Mesendoderm (in vitro differentiated cells): Measurements from ENCODE around the gene RAC3.

ENCODE experiments used
- DNase-seq: peaks from one replicate; pipeline ENCODE4 v3.0.0; 2013
- H2AK5ac ChIP-seq: 2 replicates; pipeline ENCODE4 v1.6.1; 2013; ENCODE audit warnings: low read length, inconsistent platforms
- H2BK120ac ChIP-seq: 2 replicates; pipeline ENCODE4 v1.6.1; 2013; ENCODE audit warnings: low read depth, mild to moderate bottlenecking, low read length, moderate library complexity, mixed read lengths
- H2BK15ac ChIP-seq: replicated peaks from 2 replicates; pipeline ENCODE4 v1.6.1; 2013; ENCODE audit warnings: low read depth, mild to moderate bottlenecking, moderate library complexity
- H2BK5ac ChIP-seq: 2 replicates; pipeline ENCODE4 v1.6.1; 2013; ENCODE audit warnings: low read length, inconsistent platforms
- H3K18ac ChIP-seq: 2 replicates; pipeline ENCODE4 v1.6.1; 2013; ENCODE audit warnings: mild to moderate bottlenecking, low read length, mixed read lengths
- H3K23ac ChIP-seq: one replicate; pipeline ENCODE4 v1.6.1; 2013; ENCODE audit warnings: low read length
- H3K27ac ChIP-seq: 2 replicates; pipeline ENCODE4 v1.5.1; 2013; ENCODE audit warnings: low read depth, mild to moderate bottlenecking, inconsistent platforms, low read length, moderate library complexity
- H3K27me3 ChIP-seq: 2 replicates; pipeline ENCODE4 v1.6.1; 2013; ENCODE audit warnings: low read length, control low read depth, mild to moderate bottlenecking, inconsistent platforms; ENCODE audit not compliant: insufficient read depth, poor library complexity
- H3K36me3 ChIP-seq: 2 replicates; pipeline ENCODE4 v1.6.1; 2013; ENCODE audit warnings: low read length, inconsistent platforms; ENCODE audit not compliant: control insufficient read depth, insufficient read depth
- H3K4ac ChIP-seq: one replicate; pipeline ENCODE4 v1.6.1; 2013; ENCODE audit warnings: low read depth, mild to moderate bottlenecking, low read length, moderate library complexity
- H3K4me1 ChIP-seq: 2 replicates; pipeline ENCODE4 v1.6.1; 2013; ENCODE audit warnings: low read depth, low read length, inconsistent platforms; ENCODE audit not compliant: control insufficient read depth
- H3K4me2 ChIP-seq: 2 replicates; pipeline ENCODE4 v1.6.1; 2013; ENCODE audit warnings: low read length
- H3K4me3 ChIP-seq: 2 replicates; pipeline ENCODE4 v1.5.1; 2013; ENCODE audit warnings: mild to moderate bottlenecking, low read length
- H3K56ac ChIP-seq: one replicate; pipeline ENCODE4 v1.6.1; 2013; ENCODE audit warnings: low read length
- H3K79me1 ChIP-seq: 2 replicates; pipeline ENCODE4 v1.6.1; 2013; ENCODE audit warnings: low read length, inconsistent platforms
- H3K79me2 ChIP-seq: 2 replicates; pipeline ENCODE4 v1.6.1; 2013; ENCODE audit warnings: mild to moderate bottlenecking, low read length; ENCODE audit not compliant: control insufficient read depth, insufficient read depth
- H3K9ac ChIP-seq: 2 replicates; pipeline ENCODE4 v1.6.1; 2013; ENCODE audit warnings: low read length, inconsistent platforms
- H4K5ac ChIP-seq: one replicate; pipeline ENCODE4 v1.6.1; 2013; ENCODE audit warnings: low read length
- H4K8ac ChIP-seq: one replicate; pipeline ENCODE4 v1.6.1; 2013; ENCODE audit warnings: low read depth, mild to moderate bottlenecking, control low read depth, low read length, moderate library complexity
- WGBS: extraction: QIAGEN DNeasy Blood & Tissue Kit; methylation state at CpG from one replicate; pipeline ENCODE4 v1.1.7; 2013; ENCODE audit warnings: low lambda C conversion rate, missing lambda C conversion rate; ENCODE audit not compliant: insufficient coverage; ENCODE audit errors: extremely low coverage; 5-methylcytosine and 5-hydroxymethylcytosine counted together

The RAC3 gene

DNA sequence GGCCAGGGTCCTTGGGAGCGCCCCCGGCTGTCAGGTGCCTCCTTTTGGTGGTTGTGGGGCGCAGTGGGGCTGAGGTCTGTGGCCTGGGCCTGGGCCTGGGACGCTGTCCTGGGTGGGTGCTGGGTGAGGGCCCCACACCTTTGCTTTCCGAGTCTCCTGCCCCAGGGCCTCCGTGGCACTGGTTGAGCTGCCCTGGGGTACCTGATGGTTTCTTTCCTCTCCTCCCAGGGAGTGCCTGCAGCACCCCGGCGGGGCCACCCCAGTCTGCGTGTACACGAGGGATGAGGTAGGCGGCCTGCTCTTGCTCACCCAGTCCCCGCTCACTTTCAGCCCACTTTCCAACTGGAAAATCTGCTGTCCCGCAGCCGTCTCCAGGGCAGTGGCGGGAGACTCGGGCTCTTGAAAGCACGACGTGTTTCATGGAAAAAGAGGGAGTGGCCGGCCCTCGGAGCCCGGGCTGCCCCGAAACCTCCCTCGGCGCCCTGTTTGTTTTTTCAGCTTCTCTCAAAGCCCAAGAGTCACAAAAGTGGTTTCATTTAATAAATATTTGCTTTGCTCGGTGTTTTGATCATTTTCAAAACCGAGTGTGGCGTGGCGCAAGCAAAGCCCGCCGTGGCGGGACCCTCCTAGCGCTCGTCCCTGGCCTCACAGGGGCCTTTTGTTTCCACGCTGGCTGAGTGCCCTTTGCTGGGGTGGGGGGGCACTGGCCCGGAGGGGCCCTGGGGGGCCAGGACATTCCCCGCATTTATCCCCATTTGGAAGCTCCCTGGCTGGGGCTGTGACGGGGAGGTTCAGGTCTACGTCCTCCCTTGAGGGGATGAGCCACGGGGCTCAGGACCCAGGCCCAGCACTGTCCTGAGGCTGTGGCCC, 36.6 kb upstream of the RAC3 start:
- no peak overlapping the region for H4K8ac ChIP-seq
- no peak overlapping the region for H3K56ac ChIP-seq
- no peak overlapping the region for H3K23ac ChIP-seq
- H3K4ac ChIP-seq: no peak overlapping the region
- no peaks in the 10 kb centered on the region for H3K79me2 ChIP-seq
- no peak overlapping the region for H3K9ac ChIP-seq
- no peak overlapping the region for H2AK5ac ChIP-seq
- H3K27ac ChIP-seq: no peak overlapping the region
- no peak overlapping the region for H4K5ac ChIP-seq
- H3K36me3 ChIP-seq: no peaks in the 10 kb centered on the region
- WGBS: no CpG with 5 or more reads among the region's 39 CpGs
- H3K79me1 ChIP-seq: peaks cover 1% of the 10 kb centered on the region
- no peak overlapping the region for H3K18ac ChIP-seq
- no peak overlapping the region for H2BK120ac ChIP-seq
- H3K4me1 ChIP-seq: peaks cover 3% of the 10 kb centered on the region
- H3K4me2 ChIP-seq: no peak overlapping the region
- no peak for DNase-seq
- H2BK5ac ChIP-seq: no peak overlapping the region
- no peak overlapping the region for H3K4me3 ChIP-seq
- no peak overlapping the region for H2BK15ac ChIP-seq
- no peaks in the 10 kb centered on the region for H3K27me3 ChIP-seq

DNA sequence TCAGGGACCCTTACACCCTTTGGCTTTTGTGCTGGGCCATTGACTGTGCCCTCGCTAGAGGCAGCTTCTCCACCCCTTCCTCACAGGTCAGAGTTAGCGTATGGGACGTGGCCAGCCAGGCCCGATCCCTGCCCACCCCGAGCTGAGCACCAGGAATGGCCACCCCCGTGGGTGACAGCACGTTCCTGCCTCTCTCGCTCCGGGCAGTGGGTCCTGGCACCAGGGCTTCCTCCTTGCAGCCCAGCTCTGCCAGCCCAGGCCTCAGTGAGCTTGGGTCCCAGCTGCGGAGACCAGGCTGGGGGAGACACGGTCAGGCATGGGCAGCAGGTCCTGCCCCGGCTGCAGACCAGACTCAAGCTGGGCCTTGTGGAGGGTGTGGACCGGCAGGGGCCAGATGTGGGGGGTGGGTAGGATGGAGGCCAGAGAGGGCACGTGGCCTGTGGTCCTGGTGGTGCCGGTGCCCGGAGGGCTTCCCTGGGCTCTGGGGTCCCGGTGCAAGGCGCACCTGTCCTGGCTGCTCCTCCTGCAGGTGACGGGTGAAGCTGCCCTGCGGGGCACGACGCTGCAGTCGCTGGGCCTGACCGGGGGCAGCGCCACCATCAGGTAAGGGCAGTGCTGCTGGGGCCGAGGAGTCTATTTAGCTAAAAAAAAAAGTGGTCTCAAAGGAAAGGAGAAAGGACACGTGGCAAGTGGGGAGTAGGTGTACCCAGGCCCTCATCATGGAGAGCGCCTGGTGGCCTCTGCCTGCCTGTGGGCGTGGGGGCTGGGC, 35.8 kb upstream of the RAC3 start:
- no peak overlapping the region for H2BK5ac ChIP-seq
- no peak overlapping the region for H2BK120ac ChIP-seq
- no peak overlapping the region for H3K27ac ChIP-seq

DNA sequence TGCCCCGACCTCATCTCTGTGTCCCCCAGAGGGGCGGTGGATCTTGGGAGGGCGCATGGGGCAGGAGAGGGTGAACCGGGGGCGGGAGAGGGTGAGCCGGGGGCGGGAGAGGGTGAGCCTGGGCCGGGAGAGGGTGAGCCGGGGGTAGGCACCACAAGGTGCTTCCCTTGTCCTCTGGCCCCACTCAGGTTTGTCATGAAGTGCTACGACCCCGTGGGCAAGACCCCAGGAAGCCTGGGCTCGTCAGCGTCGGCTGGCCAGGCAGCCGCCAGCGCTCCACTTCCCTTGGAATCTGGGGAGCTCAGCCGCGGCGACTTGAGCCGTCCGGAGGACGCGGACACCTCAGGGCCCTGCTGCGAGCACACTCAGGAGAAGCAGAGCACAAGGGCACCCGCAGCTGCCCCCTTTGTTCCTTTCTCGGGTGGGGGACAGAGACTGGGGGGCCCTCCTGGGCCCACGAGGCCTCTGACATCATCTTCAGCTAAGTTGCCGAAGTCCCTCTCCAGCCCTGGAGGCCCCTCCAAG, 35.2 kb upstream of the RAC3 start:
- H3K4ac ChIP-seq: no peak overlapping the region
- WGBS: no CpG with 5 or more reads among the region's 28 CpGs
- H3K27me3 ChIP-seq: no peaks in the 10 kb centered on the region
- H3K23ac ChIP-seq: no peak overlapping the region
- H3K18ac ChIP-seq: no peak overlapping the region
- H2BK15ac ChIP-seq: no peak overlapping the region
- no peak overlapping the region for H3K4me3 ChIP-seq
- H2BK120ac ChIP-seq: no peak overlapping the region
- no peak overlapping the region for H4K8ac ChIP-seq
- H3K79me2 ChIP-seq: no peaks in the 10 kb centered on the region
- H3K4me1 ChIP-seq: peaks cover 3% of the 10 kb centered on the region
- H3K36me3 ChIP-seq: no peaks in the 10 kb centered on the region
- no peak for DNase-seq
- H4K5ac ChIP-seq: no peak overlapping the region
- no peaks in the 10 kb centered on the region for H3K79me1 ChIP-seq
- no peak overlapping the region for H3K56ac ChIP-seq
- H3K9ac ChIP-seq: no peak overlapping the region
- no peak overlapping the region for H3K4me2 ChIP-seq
- H3K27ac ChIP-seq: no peak overlapping the region
- no peak overlapping the region for H2AK5ac ChIP-seq
- no peak overlapping the region for H2BK5ac ChIP-seq

More for the DNA sequence above, 35.8 kb upstream of the RAC3 start:
- peaks cover 1% of the 10 kb centered on the region for H3K79me1 ChIP-seq
- no peak overlapping the region for H3K9ac ChIP-seq
- no peak for DNase-seq
- peaks cover 3% of the 10 kb centered on the region for H3K4me1 ChIP-seq
- no peak overlapping the region for H3K23ac ChIP-seq
- no peak overlapping the region for H3K4ac ChIP-seq
- no peaks in the 10 kb centered on the region for H3K79me2 ChIP-seq
- H2AK5ac ChIP-seq: no peak overlapping the region
- no peak overlapping the region for H3K4me2 ChIP-seq
- H3K56ac ChIP-seq: no peak overlapping the region
- no CpG with 5 or more reads among the region's 29 CpGs for WGBS
- no peak overlapping the region for H4K5ac ChIP-seq
- H3K4me3 ChIP-seq: no peak overlapping the region
- H3K36me3 ChIP-seq: no peaks in the 10 kb centered on the region
- no peaks in the 10 kb centered on the region for H3K27me3 ChIP-seq
- H4K8ac ChIP-seq: no peak overlapping the region
- no peak overlapping the region for H2BK15ac ChIP-seq
- H3K18ac ChIP-seq: no peak overlapping the region

DNA sequence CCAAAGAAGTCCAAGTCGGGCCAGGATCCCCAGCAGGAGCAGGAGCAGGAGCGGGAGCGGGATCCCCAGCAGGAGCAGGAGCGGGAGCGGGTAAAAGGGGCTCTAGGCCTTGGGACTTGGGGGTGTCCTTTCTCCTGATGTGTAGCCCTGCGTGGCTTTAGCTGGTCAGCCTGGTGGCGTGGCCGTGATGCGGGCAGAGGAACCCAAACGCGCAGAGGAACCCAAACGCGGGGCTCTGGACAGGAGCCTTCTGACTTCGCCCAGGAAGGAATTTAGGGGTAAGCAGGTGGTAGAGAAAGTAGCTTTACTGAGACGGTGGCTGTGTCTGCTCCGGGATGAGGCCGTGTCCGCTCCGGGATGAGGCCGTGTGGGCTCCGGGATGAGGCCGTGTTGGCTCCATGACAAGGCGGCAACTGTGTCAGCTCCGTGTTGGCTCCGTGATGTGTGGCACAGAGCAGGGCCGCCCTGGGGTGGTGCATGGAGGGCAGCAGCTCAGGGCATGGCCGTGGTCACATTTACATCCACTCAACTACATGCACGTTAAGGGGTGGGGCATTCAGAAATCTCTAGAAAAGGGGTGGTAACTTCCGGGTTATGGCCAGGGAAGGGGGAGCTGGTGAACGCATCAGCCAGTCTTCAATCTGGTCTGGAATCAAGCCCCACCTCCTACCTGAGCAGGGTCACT, 34.6 kb upstream of the RAC3 start:
- Histone ChIP-seq H3K4ac (no peak overlapping the region), H3K4me1 (peaks cover 2% of the 10 kb centered on the region), H3K18ac (no peak overlapping the region), H3K4me2 (no peak overlapping the region), H3K36me3 (no peaks in the 10 kb centered on the region), H4K5ac (no peak overlapping the region), H3K27me3 (no peaks in the 10 kb centered on the region), H4K8ac (no peak overlapping the region), H3K27ac (no peak overlapping the region), H2BK5ac (no peak overlapping the region), H3K9ac (no peak overlapping the region), H3K79me2 (no peaks in the 10 kb centered on the region), H3K56ac (no peak overlapping the region), H3K79me1 (no peaks in the 10 kb centered on the region), H3K23ac (no peak overlapping the region), H2BK15ac (no peak overlapping the region), H2AK5ac (no peak overlapping the region), H3K4me3 (no peak overlapping the region), H2BK120ac (no peak overlapping the region)
- WGBS: no CpG with 5 or more reads among the region's 30 CpGs
- no peak for DNase-seq

DNA sequence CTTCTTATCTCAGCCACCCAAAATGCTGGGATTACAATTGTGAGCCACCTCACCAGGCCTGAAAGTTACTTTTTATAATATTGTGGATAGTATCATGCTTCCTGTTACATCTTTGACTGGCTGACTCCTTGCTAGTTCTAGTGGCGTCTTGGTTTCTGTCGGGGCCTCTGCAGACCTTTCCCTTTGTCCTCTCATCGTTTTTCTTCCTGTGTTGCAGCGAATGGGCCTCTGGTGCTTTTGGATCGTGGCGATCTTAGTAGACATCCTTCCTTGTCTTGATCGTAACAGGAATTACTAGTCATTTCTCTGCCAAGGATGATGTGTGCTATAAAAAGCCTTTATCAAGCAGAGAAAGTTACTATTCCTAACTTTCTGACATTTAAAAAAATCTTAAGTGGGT, 33.3 kb upstream of the RAC3 start:
- H2BK120ac ChIP-seq: no peak overlapping the region
- H4K5ac ChIP-seq: no peak overlapping the region
- H3K4me3 ChIP-seq: no peak overlapping the region
- H4K8ac ChIP-seq: no peak overlapping the region
- H3K79me2 ChIP-seq: no peaks in the 10 kb centered on the region
- no peak overlapping the region for H2AK5ac ChIP-seq
- no peak overlapping the region for H3K56ac ChIP-seq
- WGBS: no CpG with 5 or more reads among the region's 7 CpGs
- no peak overlapping the region for H3K4me2 ChIP-seq
- H3K9ac ChIP-seq: no peak overlapping the region
- H3K23ac ChIP-seq: no peak overlapping the region
- H2BK5ac ChIP-seq: no peak overlapping the region
- no peaks in the 10 kb centered on the region for H3K79me1 ChIP-seq
- no peak overlapping the region for H3K27ac ChIP-seq
- H3K4ac ChIP-seq: no peak overlapping the region
- no peaks in the 10 kb centered on the region for H3K4me1 ChIP-seq
- DNase-seq: no peak
- no peak overlapping the region for H2BK15ac ChIP-seq
- no peaks in the 10 kb centered on the region for H3K27me3 ChIP-seq
- no peaks in the 10 kb centered on the region for H3K36me3 ChIP-seq
- no peak overlapping the region for H3K18ac ChIP-seq
